PC-3 (cell line): ENCODE results near the gene PLD4.

ENCODE experiments used
- EZH2 ChIP-seq: fragments of 300-600 bp; sonication (generic); IDR thresholded peaks from one replicate; pipeline ENCODE4 v1.6.1; 2017; ENCODE audit warnings: antibody characterized with exemption, mild to moderate bottlenecking, low read length; ENCODE audit not compliant: unreplicated experiment
- EZH2phosphoT487 ChIP-seq: fragments of 300-600 bp; sonication (generic); IDR thresholded peaks from 2 replicates; pipeline ENCODE4 v1.6.1; 2018; ENCODE audit warnings: mild to moderate bottlenecking, antibody characterized with exemption, low read length, borderline replicate concordance
- TF ChIP-seq, protein P1 (sequence below): fragments of 300-600 bp; sonication (generic); conservative IDR thresholded peaks from 2 replicates; pipeline ENCODE4 v1.5.1; 2017; ENCODE audit warnings: antibody characterized with exemption, low read depth, mild to moderate bottlenecking, low read length

DNA sequence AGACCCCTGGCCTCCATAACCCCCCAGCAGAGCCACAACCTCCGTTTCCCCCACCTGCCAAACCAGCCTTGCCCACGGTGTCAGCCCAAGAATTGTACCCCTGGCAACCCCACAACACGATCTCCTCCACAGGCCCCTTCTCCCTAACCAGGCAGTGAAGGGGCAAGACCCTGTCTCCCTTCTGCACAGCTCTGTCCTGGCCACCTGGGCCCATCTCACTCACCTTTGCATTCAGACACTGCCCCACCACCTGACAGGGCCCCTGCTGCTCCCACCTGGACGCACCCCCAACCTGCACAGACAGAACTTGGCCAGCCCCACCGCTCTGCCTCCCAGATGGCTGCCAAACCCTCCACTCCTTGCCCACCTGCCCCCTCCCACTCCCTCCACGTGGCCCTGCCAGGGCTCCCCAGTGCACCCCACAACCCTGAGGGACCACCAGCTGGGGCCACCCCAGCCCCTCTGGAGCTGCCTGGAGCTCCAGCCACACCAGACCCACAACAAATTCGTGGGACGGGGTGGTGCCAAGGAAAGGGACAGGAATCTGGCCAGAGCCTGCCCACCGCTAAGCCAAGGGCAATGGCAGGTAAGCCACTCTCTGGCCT, 41.7 kb downstream of the PLD4 start:
- TF ChIP-seq EZH2phosphoT487: no peak
- TF ChIP-seq, protein P1, sequence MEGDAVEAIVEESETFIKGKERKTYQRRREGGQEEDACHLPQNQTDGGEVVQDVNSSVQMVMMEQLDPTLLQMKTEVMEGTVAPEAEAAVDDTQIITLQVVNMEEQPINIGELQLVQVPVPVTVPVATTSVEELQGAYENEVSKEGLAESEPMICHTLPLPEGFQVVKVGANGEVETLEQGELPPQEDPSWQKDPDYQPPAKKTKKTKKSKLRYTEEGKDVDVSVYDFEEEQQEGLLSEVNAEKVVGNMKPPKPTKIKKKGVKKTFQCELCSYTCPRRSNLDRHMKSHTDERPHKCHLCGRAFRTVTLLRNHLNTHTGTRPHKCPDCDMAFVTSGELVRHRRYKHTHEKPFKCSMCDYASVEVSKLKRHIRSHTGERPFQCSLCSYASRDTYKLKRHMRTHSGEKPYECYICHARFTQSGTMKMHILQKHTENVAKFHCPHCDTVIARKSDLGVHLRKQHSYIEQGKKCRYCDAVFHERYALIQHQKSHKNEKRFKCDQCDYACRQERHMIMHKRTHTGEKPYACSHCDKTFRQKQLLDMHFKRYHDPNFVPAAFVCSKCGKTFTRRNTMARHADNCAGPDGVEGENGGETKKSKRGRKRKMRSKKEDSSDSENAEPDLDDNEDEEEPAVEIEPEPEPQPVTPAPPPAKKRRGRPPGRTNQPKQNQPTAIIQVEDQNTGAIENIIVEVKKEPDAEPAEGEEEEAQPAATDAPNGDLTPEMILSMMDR: no peak
- TF ChIP-seq EZH2: no peak
